IMR-90 (cell line): ENCODE results near the gene C5orf63.

Source experiments
- BHLHE40 ChIP-seq: fragments of 150-350 bp; IDR thresholded peaks from 2 replicates; pipeline ENCODE4 v1.6.1; 2016; ENCODE audit warnings: mild to moderate bottlenecking, low read depth, low read length
- CHD1 ChIP-seq: IDR thresholded peaks from 2 replicates; pipeline ENCODE4 v1.6.1; 2012; ENCODE audit warnings: low read depth, low read length, improper control_type of control experiment
- CTCF ChIP-seq: conservative IDR thresholded peaks from 2 replicates; pipeline ENCODE4 v1.5.1; 2012; ENCODE audit warnings: mild to moderate bottlenecking, low read depth, low read length, improper control_type of control experiment
- MAZ ChIP-seq: IDR thresholded peaks from 2 replicates; pipeline ENCODE4 v1.6.1; 2012; ENCODE audit warnings: low read depth, mild to moderate bottlenecking, low read length, improper control_type of control experiment, moderate library complexity, borderline replicate concordance
- MXI1 ChIP-seq: IDR thresholded peaks from 2 replicates; pipeline ENCODE4 v1.6.1; 2012; ENCODE audit warnings: low read depth, mild to moderate bottlenecking, low read length, moderate library complexity, borderline replicate concordance
- POLR2A ChIP-seq: IDR thresholded peaks from 2 replicates; pipeline ENCODE4 v1.6.1; 2012; ENCODE audit warnings: mild to moderate bottlenecking, low read depth, low read length
- RCOR1 ChIP-seq: IDR thresholded peaks from 2 replicates; pipeline ENCODE4 v1.6.1; 2012; ENCODE audit warnings: mild to moderate bottlenecking, low read length, improper control_type of control experiment; ENCODE audit not compliant: insufficient replicate concordance
- RFX5 ChIP-seq: IDR thresholded peaks from 2 replicates; pipeline ENCODE4 v1.8.0; 2012; ENCODE audit warnings: low read depth, mild to moderate bottlenecking, low read length, moderate library complexity
- SMC3 ChIP-seq: fragments of 150-350 bp; IDR thresholded peaks from 2 replicates; pipeline ENCODE4 v1.6.1; 2016; ENCODE audit warnings: low read depth, mild to moderate bottlenecking, antibody characterized with exemption, low read length, moderate library complexity
- TF ChIP-seq, protein P1 (sequence below): fragments of 150-350 bp; IDR thresholded peaks from 2 replicates; pipeline ENCODE4 v1.6.1; 2017; ENCODE audit warnings: mild to moderate bottlenecking, antibody characterized with exemption, low read length, low read depth

- TF ChIP-seq BHLHE40, result no peak
- no peak for TF ChIP-seq CTCF
- no peak for TF ChIP-seq POLR2A
- no peak for TF ChIP-seq RCOR1
- TF ChIP-seq CHD1, result no peak
- TF ChIP-seq SMC3, result no peak
- TF ChIP-seq MAZ, result no peak
- TF ChIP-seq, protein P1, sequence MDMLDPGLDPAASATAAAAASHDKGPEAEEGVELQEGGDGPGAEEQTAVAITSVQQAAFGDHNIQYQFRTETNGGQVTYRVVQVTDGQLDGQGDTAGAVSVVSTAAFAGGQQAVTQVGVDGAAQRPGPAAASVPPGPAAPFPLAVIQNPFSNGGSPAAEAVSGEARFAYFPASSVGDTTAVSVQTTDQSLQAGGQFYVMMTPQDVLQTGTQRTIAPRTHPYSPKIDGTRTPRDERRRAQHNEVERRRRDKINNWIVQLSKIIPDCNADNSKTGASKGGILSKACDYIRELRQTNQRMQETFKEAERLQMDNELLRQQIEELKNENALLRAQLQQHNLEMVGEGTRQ, result no peak
- TF ChIP-seq RFX5, result no peak
- TF ChIP-seq MXI1, result no peak
Observed at GRCh38 chr5:127019928-127020327, 53.4 kb downstream of the C5orf63 start.
